IPS-NIHi7 (cell line): ENCODE results near the gene THY1.
"Not testable (repeated sequence)": the region's sequence is repeated elsewhere in the genome, so short reads cannot be mapped to it uniquely, and the experiment has no call there.

Experiments used
- DNase-seq: peaks from one replicate; pipeline ENCODE4 v3.0.0; 2012; ENCODE audit warnings: mixed read lengths; ENCODE audit errors: extremely low spot score

The THY1 gene

GRCh38 chr11:119382513-119382912 lies 40.5 kb downstream of the THY1 start:
- DNase-seq: not testable (repeated sequence)

- no peak for DNase-seq
These were observed 40.9 kb downstream of the THY1 start for GRCh38 chr11:119382101-119382500.

- DNase-seq: peak; percentile 94
These were observed 41.6 kb downstream of the THY1 start, which contains the start of gene USP2 for GRCh38 chr11:119381181-119381988. Gene USP2 (minus strand): TSS chr11:119381690. CDS start chr11:119373480, 8,210 bp downstream.

GRCh38 chr11:119380827-119381180 lies 42.2 kb downstream of the THY1 start:
- DNase-seq: no peak

GRCh38 chr11:119380160-119380826 lies 42.7 kb downstream of the THY1 start:
- DNase-seq: no peak

GRCh38 chr11:119378851-119379465 lies 44.0 kb downstream of the THY1 start:
- DNase-seq: no peak

GRCh38 chr11:119377961-119378667 lies 44.9 kb downstream of the THY1 start:
- peak; percentile 44 for DNase-seq

GRCh38 chr11:119377112-119377901 lies 45.7 kb downstream of the THY1 start:
- DNase-seq: no peak

- no peak for DNase-seq
These were observed 46.6 kb downstream of the THY1 start for GRCh38 chr11:119376197-119376847.

- DNase-seq: no peak
These were observed 47.4 kb downstream of the THY1 start for GRCh38 chr11:119375337-119376196.

GRCh38 chr11:119374632-119375336 lies 48.2 kb downstream of the THY1 start:
- DNase-seq: no peak

- peak; percentile 78 for DNase-seq
These were observed 48.9 kb downstream of the THY1 start for GRCh38 chr11:119373921-119374631.

GRCh38 chr11:119373059-119373920 lies 49.7 kb downstream of the THY1 start:
- DNase-seq: no peak

GRCh38 chr11:119372260-119373058 lies 50.5 kb downstream of the THY1 start:
- DNase-seq: no peak

- DNase-seq: no peak
These were observed 51.2 kb downstream of the THY1 start for GRCh38 chr11:119371778-119372182.

- no peak for DNase-seq
These were observed 51.8 kb downstream of the THY1 start for GRCh38 chr11:119371067-119371601.
